ENCODE data around the gene FLOT2. TPM values are rescaled to one million over a fixed set of nuclear protein-coding genes. Genes with fewer than 3 reads are reported as not detected.

The FLOT2 gene
- total RNA-seq, 1 experiment from 2014 or later: 23.1 TPM

DNA sequence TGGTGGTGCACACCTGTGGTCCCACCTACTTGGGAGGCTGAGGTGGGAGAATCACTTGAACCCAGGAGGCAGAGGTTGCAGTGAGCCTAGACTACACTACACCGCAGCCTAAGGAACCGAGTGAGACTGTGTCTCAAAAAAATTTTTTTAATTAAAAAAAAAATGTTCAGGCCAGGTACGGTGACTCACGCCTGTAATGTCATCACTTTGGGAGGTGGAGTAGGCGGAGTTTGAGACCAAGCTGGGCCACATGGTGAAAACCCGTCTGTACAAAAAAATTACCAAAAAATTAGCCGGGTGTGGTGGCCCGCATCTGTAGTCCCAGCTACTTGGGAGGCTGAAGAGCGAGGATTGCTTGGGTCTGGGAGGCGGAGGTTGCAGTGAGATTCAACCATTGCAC is 51.3 kb downstream of the FLOT2 start:
- POLR2A ChIA-PET (ENCODE audit: unreplicated experiment): interaction anchor here (0.6 kb wide), 1 partner anchor 52 kb away, joined by 6 read pairs; no protein-coding TSS in a partner anchor
- Histone ChIP-seq H3K4me3 (ENCODE audit: low read length) (no peak overlapping the region), H3K9me2 (replicated peaks; ENCODE audit: low read length) (no peaks in the 10 kb centered on the region), H3K9ac (ENCODE audit: low read length) (no peak overlapping the region), H3F3A (ENCODE audit: low read length, unreplicated experiment) (no peaks in the 10 kb centered on the region), H3K4me1 (ENCODE audit: insufficient read depth, low read length) (no peaks in the 10 kb centered on the region), H3K36me3 (ENCODE audit: low read depth, low read length) (no peaks in the 10 kb centered on the region), H3K4me2 (ENCODE audit: low read length) (no peak overlapping the region), H3K79me2 (ENCODE audit: low read length) (peaks cover 18% of the 10 kb centered on the region), H3K27ac (ENCODE audit: low read length) (no peak overlapping the region), H3K9me3 (ENCODE audit: low read length) (no peaks in the 10 kb centered on the region), H2AFZ (ENCODE audit: low read length) (no peak overlapping the region), H3K27me3 (ENCODE audit: low read length) (no peaks in the 10 kb centered on the region), H4K20me1 (ENCODE audit: low read length) (no peaks in the 10 kb centered on the region)
- TF ChIP-seq, protein P1, sequence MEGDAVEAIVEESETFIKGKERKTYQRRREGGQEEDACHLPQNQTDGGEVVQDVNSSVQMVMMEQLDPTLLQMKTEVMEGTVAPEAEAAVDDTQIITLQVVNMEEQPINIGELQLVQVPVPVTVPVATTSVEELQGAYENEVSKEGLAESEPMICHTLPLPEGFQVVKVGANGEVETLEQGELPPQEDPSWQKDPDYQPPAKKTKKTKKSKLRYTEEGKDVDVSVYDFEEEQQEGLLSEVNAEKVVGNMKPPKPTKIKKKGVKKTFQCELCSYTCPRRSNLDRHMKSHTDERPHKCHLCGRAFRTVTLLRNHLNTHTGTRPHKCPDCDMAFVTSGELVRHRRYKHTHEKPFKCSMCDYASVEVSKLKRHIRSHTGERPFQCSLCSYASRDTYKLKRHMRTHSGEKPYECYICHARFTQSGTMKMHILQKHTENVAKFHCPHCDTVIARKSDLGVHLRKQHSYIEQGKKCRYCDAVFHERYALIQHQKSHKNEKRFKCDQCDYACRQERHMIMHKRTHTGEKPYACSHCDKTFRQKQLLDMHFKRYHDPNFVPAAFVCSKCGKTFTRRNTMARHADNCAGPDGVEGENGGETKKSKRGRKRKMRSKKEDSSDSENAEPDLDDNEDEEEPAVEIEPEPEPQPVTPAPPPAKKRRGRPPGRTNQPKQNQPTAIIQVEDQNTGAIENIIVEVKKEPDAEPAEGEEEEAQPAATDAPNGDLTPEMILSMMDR (conservative IDR thresholded peaks at IDR 0.05; ENCODE audit: low read depth, low read length): no peak
- TF ChIP-seq EZH2phosphoT487 (IDR thresholded peaks at IDR 0.05; ENCODE audit: borderline replicate concordance, low read length) (no peak), EZH2 (IDR thresholded peaks at IDR 0.05; ENCODE audit: low read length, unreplicated experiment) (no peak)
- CTCF ChIA-PET: no interaction called here
- peak; percentile 14 for DNase-seq
- intact Hi-C loops (cut with micrococcal nuclease): loop anchor here (10.0 kb wide), 1 partner anchor 59 kb away; the partner anchor contains the start of gene DHRS13
- ATAC-seq: no peak
- no TSS peak for BruUV-seq (replicated peaks)

DNA sequence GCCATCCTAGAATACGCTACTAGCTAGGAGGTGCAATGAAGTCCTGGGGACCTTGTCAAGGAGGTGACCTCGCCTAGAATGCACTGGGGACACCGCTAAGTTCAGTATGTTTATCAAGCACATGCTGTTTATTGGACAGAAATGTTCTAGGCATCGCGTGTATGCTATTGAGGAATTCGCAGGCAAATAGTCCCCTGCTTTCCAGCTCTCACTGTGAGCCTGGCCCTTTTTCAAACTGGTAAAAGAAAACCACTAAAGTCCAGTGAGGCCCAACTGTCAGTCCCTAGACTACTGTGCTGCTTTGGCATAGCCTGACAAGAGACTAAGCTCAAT is 53.8 kb downstream of the FLOT2 start:
- ChIA-PET POLR2A (ENCODE audit: unreplicated experiment) (no interaction called here), CTCF (interaction anchor here (2.3 kb wide), 1 partner anchor 80 kb away, joined by 15 read pairs; no protein-coding TSS in a partner anchor)
- Histone ChIP-seq H3K79me2 (ENCODE audit: low read length) (peaks cover 39% of the 10 kb centered on the region), H3K4me1 (ENCODE audit: insufficient read depth, low read length) (no peaks in the 10 kb centered on the region), H3K9ac (ENCODE audit: low read length) (no peak overlapping the region), H3K36me3 (ENCODE audit: low read depth, low read length) (no peaks in the 10 kb centered on the region), H3K9me3 (ENCODE audit: low read length) (no peaks in the 10 kb centered on the region), H3K4me2 (ENCODE audit: low read length) (no peak overlapping the region), H3K4me3 (ENCODE audit: low read length) (no peak overlapping the region), H3K9me2 (replicated peaks; ENCODE audit: low read length) (no peaks in the 10 kb centered on the region), H4K20me1 (ENCODE audit: low read length) (no peaks in the 10 kb centered on the region), H3K27ac (ENCODE audit: low read length) (no peak overlapping the region), H3F3A (ENCODE audit: low read length, unreplicated experiment) (no peaks in the 10 kb centered on the region), H3K27me3 (ENCODE audit: low read length) (no peaks in the 10 kb centered on the region), H2AFZ (ENCODE audit: low read length) (no peak overlapping the region)
- TF ChIP-seq EZH2 (IDR thresholded peaks at IDR 0.05; ENCODE audit: low read length, unreplicated experiment): no peak
- TF ChIP-seq, protein P1 (conservative IDR thresholded peaks at IDR 0.05; ENCODE audit: low read depth, low read length): no peak
- TF ChIP-seq EZH2phosphoT487 (IDR thresholded peaks at IDR 0.05; ENCODE audit: borderline replicate concordance, low read length): no peak
- intact Hi-C loops (cut with micrococcal nuclease): loop anchor here (5.0 to 10.0 kb wide), 2 partner anchors 36 to 61 kb away; partner anchors contain the start of gene DHRS13
- BruUV-seq (replicated peaks): no TSS peak
- ATAC-seq (no peak), DNase-seq (no peak)

DNA sequence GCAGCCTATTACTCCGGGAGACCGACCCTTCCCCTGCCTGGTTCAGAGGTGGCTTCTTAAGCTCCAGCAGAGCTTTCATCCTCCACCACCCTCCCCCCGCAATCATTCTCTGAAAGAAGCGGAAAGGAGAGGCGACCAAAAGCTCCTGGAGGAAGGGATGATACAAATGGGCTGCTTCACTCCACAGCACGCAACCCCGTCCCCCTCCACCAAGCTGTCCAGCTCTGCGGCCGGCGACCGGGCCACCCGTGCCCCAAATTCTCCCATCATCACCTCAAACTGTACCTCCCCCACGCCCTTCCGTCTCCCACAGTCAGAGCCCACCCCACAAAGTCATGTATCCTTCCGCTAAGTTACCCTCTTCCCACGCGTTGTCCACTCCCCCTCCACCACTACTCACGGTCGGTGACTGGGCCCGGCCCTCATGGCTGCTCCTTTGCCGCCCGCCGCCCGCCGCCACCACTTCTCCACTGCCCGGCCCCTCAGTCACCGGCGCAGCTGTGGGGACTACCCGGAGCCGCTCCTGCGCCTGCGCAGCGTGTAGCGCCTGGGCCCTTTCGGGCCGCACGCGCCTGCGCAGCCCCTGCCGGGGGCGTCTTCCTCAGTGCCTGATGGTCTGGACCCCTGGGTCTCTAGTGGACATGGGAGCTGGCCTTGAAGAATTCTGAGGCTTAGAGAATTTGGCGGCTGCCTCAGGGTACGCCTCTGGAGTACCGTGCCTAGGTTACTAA is 55.1 kb downstream of the FLOT2 start, which contains the start of gene FAM222B:
Gene FAM222B (minus strand): TSS at position 509 of the 731 bp plus-strand sequence. CDS start 76,123 bp downstream, outside the sequence.
- intact Hi-C loops (cut with micrococcal nuclease): loop anchor here (5.0 to 10.0 kb wide), 2 partner anchors 35 to 62 kb away; partner anchors contain the start of gene DHRS13
- no peaks in the 10 kb centered on the region for H3K4me1 ChIP-seq (ENCODE audit: insufficient read depth, low read length)
- POLR2A ChIA-PET (ENCODE audit: unreplicated experiment): interaction anchor here (0.5 kb wide), 1 partner anchor 19 kb away, joined by 11 read pairs; no protein-coding TSS in a partner anchor

More for the DNA sequence above, 55.1 kb downstream of the FLOT2 start, which contains the start of gene FAM222B:
- Histone ChIP-seq H3F3A (ENCODE audit: low read length, unreplicated experiment) (no peaks in the 10 kb centered on the region), H3K36me3 (ENCODE audit: low read depth, low read length) (no peaks in the 10 kb centered on the region), H2AFZ (ENCODE audit: low read length) (peak within 1 kb of the TSS; percentile 98), H3K9me2 (replicated peaks; ENCODE audit: low read length) (no peaks in the 10 kb centered on the region), H3K27me3 (ENCODE audit: low read length) (no peaks in the 10 kb centered on the region), H3K4me3 (ENCODE audit: low read length) (peak within 1 kb of the TSS; percentile 87), H3K27ac (ENCODE audit: low read length) (0 out of 2 replicates have a peak within 1 kb of the TSS, but pooled peaks have one; percentile 20), H3K9me3 (ENCODE audit: low read length) (no peaks in the 10 kb centered on the region), H4K20me1 (ENCODE audit: low read length) (no peaks in the 10 kb centered on the region), H3K9ac (ENCODE audit: low read length) (peak within 1 kb of the TSS; percentile 83), H3K79me2 (ENCODE audit: low read length) (peaks cover 50% of the 10 kb centered on the region), H3K4me2 (ENCODE audit: low read length) (peak within 1 kb of the TSS; percentile 75)
- TF ChIP-seq, protein P1 (conservative IDR thresholded peaks at IDR 0.05; ENCODE audit: low read depth, low read length): no peak
- TF ChIP-seq EZH2 (IDR thresholded peaks at IDR 0.05; ENCODE audit: low read length, unreplicated experiment) (no peak), EZH2phosphoT487 (IDR thresholded peaks at IDR 0.05; ENCODE audit: borderline replicate concordance, low read length) (no peak)
- CTCF ChIA-PET: interaction anchor here (0.6 to 2.3 kb wide), 3 partner anchors 42 to 79 kb away, joined by 3 to 15 read pairs (median 3); no protein-coding TSS in a partner anchor
- ATAC-seq (peak; percentile 98), DNase-seq (peak; percentile 78)
- BruUV-seq (replicated peaks): no TSS peak
